ENCODE results near the gene TINAGL1.

DNA sequence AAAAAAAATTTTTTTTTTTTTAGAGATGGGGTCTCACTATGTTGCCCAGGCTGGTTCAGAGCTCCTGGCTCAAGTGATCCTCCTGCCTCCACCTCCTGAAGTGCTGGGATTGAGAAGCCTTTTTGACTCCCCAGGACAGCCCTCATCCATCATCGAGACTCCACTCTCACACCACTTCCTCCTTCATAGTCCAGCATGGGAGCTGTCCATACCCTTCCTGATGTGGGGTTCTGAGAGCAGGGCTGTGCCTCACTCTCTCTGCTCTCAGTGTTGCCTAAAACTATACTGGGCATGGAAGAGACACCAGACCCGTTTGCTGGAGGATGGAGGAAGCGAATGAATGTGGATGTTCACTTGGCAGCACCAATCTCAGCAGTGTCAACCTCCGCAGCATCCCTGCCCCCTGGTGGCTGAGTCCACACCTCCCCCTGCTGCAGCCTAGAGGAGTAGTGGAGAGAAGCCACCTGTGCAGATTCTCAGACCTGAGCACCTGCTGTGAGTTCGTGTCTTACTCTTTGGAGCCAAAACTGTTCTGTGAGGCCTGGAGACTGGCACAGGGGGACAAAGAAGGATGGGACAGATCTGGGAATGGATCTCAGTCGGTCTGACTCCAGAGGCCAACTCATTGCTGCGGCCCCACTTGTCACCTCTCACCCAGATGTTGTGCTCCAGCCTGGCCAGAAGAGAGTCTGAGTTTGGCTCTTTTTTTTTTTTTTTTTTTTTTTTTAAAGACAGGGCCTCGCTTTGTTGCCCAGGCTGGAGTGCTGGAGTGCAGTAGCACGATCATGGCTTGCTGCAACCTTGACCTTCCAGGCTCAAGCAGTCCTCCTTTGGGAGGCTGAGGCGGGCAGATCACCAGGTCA, 17.7 kb downstream of the TINAGL1 start:
- TF ChIP-seq POLR2A (IDR thresholded peaks at IDR 0.05; ENCODE audit: low read depth, low read length) (no peak), POLR2AphosphoS5 (IDR thresholded peaks at IDR 0.05; ENCODE audit: low read depth, low read length) (no peak), TAF1 (IDR thresholded peaks at IDR 0.05; ENCODE audit: low read depth, low read length) (no peak), PAX5 (IDR thresholded peaks at IDR 0.05; ENCODE audit: insufficient read depth, low read length, severe bottlenecking) (no peak)
